HG03095 (cell line): ENCODE measurements around the gene FUT8.
"Not testable (repeated sequence)": the region's sequence is repeated elsewhere in the genome, so short reads cannot be mapped to it uniquely, and the experiment has no call there.

Source experiments
- ATAC-seq: cut with Tn5 transposase; IDR thresholded peaks from one replicate; pipeline ENCODE4 v1.9.1; 2021; ENCODE audit warnings: moderate library complexity; ENCODE audit not compliant: unreplicated experiment

The FUT8 gene

DNA sequence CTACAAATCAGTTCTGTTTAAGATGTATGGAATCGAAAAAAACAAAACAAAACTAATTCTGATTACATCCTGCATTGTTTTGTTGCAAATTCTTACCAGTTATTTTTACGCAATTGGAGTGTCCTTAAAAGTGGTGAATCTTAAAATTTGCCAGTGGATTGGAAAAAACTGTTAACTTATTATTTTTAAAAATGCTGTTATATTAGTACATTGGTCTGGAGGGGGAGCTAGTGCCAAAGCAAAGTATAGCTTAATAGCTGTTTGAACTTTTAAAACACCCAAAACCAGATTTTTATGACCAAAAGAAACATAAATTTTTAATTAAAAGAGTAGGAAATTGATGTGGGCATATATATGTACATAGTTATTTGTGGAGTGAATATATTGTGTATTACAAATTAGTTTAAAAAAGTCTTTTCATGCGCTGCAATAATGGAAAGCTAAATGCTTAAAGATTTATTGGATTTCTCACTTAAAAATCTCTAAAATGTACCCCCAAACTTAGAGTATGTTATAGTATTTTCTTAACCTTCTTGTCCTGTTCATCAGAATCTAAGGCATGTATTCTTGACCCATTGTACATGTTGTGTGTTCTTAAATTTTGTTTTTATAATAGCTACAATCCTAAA is 2.5 kb downstream of the FUT8 start:
- no peak for ATAC-seq

DNA sequence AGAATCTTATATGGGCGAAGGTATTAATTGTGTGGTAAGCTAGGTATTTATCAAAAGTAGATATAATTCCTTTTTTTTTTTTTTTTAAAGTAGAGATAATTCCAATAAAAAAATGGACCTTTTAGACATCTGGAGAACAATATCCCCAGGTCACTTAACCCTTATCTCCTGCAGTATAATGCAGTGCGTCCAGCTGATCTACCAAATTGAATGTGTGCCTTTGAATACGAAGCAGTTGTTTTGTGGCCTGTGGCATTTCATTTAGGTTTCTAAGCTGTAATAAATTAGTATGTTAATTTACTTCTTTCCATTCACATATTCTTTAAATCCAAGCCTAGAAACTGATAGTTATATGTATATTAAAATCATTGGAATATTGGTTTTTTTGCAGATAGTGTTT is 3.1 kb downstream of the FUT8 start:
- ATAC-seq: no peak

DNA sequence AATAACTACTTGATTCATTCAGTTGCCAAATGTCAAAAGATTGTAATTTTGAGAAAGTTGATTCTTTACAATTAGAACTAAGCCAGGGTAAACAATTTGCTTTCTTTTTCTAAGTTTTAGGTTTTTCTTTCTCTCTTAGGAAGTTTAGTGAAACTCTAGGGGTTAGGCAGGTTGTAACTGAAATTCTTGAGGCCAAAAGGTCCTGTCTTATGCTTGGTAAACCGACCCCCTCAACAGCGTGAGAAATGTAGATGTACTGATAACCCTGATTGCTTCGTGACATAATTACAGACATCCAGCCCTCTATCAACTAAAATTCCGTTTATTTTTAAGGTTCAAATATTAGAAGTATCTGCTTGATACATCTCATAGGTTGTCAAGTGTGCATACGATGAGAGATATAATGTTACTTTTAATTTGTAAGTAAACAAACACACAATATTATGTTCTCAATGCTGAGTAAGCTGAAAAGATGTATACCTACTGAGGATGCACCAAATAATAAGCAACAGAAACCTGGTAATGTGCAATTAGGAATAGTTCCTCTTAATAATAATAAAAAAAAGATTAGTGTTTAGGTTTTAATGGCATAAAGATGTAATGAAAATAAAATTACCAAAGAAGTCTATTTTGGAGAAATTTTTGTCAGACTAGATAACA is 7.2 kb downstream of the FUT8 start:
- ATAC-seq: no peak

DNA sequence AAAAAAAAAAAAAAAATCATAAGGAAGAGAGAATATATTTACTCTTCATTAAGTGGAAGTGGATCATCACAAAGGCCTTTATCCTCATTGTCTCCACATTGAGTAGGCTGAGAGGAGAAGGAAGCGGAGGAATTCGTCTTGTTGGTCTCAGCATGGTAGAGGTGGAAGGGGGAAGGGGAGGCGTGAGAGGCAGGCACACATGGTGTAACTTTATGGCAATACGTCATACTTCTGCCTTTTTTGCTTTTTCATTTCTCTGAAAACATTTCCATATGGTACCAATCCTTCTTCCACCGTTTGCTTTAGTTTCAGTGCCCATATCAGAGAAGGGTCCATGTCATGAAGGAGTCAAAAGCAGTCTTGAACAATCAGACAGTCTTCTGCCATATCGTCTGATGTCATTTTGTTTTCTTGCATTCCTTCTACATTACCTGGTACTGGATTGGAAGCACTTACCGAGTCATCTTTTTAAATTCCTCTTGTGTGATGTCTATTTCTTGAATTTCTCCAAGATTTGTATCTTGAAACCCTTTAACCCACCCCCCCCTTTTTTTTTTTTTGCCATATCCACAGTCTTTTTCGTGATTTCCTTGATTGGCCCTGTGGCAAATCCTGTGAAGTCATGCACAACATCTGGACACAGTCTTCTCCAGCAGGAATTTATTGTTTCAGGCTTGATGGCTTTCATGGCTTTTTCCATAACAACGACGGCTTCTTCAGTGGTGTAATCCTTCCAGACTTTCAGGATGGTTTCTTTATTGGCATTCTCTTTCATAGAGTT is 8.9 kb downstream of the FUT8 start:
- ATAC-seq: no peak

DNA sequence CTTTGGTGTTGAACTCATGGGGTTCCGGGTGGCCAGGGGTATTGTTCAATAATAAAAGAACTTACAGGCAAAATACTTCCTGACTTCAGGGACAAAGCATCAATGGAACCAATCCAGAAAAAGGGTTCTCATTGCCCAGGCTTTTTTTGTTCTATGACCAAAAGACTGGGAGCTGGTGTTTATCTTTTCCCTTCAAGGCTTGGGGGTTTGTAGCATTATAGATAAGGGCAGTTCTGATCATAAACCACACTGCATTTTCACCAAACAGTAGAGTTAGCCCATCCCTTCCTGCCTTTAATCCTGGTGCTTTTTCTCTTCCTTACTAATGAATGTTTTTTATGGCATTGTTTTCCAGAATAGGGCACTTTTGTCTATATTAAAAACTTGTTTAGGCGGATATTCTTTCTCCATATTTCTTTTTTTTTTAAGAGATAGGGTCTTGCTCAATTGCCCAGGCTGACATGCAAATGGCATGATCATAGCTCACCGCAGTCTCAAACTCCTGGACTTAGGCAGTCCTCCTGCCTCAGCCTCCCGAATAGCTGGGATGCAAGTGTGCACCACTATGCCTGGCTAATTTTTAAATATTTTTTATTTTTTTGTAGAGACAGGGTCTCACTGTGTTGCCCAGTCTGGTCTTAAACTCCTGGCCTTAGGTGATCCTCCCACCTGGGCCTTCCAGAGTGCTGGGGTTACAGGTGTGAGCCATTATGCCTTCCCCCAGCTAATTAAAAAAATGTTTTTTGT is 9.7 kb downstream of the FUT8 start:
- ATAC-seq: no peak

DNA sequence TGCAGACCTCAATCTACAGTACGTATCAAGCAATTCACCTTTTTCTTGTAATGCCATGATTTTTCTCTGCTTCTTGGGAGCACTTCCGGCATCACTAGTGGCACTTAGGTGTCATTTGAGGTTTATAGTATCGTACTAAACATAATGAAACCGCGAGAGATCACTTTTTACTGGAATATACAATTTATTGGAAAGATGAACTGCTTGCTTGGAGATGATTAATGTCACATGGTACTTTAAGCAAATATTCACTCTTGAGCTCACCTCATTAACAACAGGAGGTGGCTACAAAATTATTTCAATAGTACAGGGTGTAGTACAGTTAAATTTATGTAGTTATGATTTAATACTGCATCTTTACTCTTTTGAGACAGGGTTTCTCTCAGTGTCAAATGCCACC is 11.5 kb downstream of the FUT8 start:
- ATAC-seq: no peak

DNA sequence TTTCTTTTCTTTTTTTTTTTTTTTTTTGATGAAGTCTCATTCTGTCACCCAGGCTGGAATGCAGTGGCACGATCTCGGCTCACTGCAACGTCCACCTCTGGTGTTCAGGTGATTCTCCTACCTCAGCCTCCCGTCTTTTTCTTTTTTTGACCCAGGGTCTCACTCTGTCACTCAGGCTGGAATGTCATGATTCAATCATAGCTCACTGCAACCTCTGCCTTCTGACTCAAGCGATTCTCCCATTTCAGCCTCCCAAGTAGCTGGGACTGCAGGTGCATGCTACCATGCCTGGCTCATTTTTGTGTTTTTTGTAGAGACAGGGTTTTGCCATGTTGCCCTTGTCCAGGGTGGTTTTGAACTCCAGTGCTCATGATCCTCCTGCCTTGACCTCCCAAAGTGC is 12.0 kb downstream of the FUT8 start:
- no peak for ATAC-seq

DNA sequence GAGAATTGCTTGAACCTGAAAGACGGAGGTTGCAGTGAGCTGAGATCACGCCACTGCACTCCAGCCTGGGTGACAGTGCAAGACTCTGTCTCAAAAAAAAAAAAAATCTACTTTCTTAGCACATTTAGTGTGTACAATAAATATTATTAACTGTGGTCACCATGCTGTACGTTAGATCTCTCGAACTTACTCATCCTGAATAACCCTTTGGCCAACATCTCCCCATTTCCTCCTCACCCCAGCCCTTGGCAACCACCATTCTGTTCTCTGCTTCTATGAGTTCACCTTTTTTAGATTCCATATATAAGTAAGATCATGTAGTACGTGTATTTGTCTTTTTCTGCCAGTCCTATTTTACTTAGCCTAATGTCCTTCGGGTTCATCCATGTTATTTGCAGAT is 13.4 kb downstream of the FUT8 start:
- no peak for ATAC-seq

DNA sequence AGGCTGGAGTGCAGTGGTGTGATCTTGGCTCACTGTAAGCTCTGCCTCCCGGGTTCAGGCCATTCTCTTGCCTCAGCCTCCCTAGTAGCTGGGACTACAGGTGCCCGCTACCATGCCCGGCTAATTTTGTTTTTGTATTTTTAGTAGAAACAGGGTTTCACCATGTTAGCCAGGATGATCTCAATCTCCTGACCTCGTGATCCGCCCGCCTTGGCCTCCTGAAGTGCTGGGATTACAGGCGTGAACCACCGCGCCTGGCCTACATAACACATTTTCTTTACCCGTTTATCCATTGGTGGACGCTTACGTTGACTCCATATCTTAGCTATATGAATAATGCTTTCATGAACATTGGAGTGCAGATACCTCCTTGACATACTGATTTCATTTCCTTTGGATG is 14.4 kb downstream of the FUT8 start:
- not testable (repeated sequence) for ATAC-seq

DNA sequence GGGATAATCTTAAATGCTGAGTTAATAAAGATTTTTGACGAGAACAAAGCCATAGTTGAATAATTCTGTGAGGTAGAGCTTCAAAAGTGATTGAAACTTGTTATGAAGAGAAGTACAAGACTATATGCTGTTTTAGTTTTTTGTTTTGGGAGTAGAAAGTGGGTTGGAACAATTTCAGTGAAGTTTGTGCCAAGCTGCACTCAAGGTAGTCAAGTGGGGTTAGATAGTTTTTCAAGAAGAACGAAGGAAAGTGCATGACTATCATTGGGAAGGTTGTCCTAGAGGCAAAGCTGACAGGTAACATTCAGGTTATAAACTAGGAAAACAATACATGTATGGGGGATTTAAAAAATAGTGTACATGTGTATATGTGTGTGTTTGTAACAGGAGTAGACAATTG is 16.2 kb downstream of the FUT8 start:
- no peak for ATAC-seq

DNA sequence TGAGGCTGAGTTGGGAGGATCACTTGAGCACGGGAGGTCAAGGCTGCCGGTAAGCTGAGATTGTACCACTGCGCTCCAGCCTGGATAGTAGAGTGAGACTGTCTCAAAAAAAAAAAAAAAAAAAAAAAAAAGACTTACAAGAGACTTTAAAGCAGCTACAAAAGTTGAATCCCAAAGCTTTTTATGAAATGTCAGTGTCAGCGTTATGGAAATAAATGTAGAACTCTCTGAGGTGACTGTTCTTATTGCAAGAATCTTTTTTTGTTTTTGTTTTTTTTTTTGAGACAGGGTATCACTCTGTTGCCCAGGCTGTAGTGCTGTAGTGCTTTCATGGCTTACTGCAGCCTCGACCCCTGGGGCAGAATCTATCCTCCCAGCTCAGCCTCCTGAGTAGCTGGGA is 17.2 kb downstream of the FUT8 start:
- no peak for ATAC-seq

DNA sequence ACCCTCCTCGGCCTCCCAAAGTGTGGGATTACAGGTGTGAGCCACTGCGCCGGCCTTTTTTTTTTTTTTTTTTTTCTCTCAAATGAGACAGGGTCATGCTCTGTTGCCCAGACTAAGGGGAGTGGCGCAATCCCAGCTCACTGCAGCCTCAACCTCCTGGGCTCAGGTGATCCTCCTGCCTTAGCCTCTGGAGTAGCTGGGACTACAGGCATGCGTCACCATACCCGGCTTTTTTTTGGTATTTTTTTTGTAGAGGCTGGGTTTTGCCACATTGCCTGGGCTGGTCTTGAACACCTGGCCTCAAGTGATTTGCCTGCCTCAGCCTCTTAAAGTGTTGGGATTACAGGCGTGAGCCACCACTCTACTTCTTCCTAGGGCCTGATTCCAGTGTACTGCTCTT is 18.7 kb downstream of the FUT8 start:
- ATAC-seq: no peak

DNA sequence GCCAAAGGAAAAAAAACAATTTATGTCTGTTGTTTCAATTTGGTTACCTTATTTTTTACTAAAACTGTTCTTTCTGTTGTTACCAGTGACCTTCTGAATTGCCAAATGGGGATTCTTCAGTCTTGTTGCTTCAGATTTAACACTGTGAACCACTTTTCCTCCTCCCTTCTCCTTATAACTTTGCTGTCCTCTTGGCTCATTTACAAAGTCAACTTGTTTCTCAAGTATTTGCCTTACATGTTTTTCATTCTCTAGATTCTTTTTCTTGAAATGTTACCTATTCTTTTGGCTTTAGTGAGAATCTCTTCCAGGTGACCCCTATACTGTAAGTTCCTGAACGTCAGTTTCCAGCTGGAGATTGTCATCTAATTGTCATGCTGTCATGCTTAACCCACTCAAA is 19.4 kb downstream of the FUT8 start:
- ATAC-seq: no peak

DNA sequence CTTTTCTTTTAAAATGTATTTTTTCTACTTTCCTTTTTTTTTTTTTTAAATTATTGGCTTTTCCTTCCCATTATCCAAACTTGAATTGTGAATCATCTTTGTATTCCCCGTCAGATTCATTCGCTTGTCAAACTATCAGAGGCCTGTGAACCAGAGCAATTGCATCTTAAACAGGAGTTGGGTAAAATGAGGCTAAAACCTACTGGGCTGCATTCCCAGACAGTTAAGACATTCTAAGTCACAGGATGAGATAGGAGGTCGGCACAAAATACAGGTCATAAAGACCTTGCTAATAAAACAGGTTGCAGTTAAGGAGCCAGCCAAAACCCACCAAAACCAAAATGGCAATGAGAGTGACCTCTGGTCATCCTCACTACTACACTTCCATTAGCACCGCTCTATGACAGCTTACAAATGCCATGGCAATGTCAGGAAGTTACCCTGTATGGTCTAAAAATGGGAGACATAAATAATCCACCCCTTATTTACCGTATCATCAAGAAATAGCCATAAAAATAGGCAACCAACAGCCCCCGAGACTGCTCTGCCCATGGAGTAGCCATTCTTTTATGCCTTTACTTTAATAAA is 19.9 kb downstream of the FUT8 start:
- ATAC-seq: no peak

DNA sequence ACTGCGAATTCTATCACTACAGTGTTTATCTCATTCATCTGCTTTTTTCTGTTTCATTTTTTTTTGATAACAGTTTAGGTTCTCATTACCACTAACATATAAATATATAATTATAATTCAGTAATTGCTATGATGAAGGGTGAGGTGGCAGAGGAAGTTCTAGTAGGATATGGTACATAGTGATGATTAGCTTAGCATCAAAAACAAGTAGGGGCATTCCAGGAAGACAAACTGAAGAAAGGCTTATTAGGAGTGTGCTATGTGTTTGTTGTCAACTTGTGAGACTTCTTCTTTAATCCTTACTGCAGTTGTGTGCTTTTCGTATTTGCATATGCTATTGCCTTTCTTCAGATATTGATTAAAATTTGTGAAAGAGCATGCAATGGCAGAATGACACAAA is 20.6 kb downstream of the FUT8 start:
- ATAC-seq: no peak

DNA sequence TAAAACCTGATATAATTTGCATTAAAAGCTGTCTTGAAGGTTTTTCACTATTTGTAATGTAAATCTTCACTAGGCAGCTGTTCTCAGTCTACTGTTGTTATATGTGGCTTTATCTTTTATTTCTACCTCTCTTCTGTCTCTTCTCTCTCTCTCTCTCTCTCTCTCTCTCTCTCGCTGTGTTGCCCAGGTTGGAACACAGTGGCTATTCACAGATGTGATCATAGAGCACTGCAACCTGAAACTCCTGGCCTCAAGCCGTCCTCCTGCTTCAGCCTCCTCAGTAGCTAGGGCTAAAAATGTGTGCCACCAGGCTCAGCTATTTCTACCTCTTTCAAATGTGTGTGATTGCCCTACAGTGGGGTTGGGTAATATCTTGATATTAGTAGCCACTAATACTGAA is 21.1 kb downstream of the FUT8 start:
- ATAC-seq: no peak

DNA sequence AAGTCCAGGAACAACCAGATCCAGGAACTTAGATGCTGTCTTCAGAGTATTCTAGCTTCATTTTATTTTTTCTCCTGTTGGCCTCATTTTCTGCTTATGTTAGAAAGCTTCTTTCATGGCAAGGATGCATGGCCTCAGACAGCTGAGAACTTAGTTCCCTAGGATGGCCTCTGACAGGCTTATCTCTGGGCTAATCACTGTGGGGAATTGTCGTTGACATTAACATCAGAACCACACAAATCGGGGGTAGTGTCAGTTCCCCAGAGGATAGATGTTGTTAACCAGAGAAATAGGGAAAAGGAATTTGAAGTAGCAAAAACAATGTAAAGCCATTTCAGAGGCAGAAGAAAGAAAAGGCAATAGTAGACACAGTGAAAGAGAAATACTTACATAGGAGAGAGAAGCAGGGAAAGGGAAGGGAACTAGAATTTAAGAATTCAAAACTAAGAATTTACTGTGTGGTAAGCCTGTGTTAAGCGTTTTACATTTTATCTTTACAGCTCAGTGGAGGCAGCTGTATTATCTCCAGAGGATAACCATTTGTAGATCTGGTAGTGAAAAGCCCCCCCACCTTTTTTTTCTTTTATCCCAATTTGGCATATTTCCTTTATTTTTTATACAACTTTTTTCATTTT is 21.8 kb downstream of the FUT8 start:
- no peak for ATAC-seq

DNA sequence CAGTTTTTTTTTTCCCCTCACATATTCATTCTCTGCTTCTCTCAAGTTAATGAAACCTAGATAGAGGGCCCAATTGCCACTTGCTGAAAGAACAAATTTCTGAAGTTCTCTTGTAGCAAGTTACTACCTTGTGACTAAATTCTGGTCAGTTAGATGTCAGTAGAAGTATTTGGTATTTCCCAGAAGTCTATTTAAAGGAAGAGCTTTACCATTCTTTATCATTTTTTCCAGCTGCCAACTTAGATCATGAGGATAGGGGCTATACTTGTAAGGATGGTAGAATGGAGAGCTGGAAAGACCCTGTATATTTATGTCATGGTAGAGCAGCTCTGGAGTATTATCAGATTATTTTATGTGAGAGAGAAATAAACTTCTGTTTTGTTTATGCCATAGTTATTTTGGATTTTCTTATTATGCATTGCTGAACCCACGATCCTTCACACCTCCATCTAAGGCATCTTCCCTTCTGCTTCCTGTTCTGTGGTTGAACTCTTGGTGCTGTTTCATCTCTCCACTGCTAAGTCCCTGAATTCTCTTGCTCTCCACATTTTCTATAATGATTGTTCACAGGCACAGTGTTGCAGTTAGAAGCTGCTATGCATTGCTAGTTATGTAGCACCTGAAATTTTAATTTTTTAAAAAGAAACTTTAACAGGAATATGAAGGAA is 25.9 kb downstream of the FUT8 start:
- no peak for ATAC-seq

DNA sequence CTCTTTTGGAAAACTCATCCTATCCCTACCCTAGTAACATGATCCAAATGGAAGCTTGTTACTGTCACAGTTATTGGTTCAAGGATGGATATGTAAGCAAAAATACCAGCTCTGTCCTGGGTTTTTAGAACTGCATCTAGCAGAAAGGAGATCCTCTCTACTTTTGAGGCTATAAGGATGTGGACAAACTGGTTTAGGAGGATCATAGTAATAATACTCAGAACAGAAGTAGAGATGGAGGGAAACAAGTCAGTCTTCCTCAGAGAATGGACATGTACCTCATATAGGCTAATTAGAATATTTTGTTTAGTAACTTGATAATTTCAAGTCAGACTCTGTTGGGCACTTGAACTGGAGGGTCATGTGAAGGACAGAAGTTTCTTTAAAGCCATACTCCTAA is 26.6 kb downstream of the FUT8 start:
- ATAC-seq: no peak

DNA sequence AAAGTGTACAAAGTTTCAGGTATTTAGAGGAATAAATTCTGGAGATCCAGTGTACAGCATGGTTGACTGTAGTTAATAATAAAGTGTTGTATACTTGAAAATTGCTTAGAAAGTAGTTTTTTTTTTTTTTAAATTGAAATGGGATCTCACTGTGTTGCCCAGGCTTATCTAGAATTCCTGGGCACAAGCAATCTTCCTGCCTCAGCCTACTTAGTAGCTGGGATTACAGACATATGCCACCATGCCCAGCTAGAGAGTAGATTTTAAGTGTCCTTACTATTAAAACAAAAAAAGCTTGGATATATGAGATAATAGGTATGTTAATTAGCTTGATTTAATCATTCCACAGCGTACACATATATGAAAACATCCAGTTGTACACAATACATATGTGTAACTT is 27.7 kb downstream of the FUT8 start:
- ATAC-seq: no peak
